ENCODE data around the gene COL20A1. TPM values are rescaled to one million over a fixed set of nuclear protein-coding genes. Genes with fewer than 3 reads are reported as not detected.

The COL20A1 gene
- total and polyA plus RNA-seq, 2 of the 13 experiments (the other 11 are each of a cell fraction or from before 2014, with no cell fraction given), result not detected

DNA sequence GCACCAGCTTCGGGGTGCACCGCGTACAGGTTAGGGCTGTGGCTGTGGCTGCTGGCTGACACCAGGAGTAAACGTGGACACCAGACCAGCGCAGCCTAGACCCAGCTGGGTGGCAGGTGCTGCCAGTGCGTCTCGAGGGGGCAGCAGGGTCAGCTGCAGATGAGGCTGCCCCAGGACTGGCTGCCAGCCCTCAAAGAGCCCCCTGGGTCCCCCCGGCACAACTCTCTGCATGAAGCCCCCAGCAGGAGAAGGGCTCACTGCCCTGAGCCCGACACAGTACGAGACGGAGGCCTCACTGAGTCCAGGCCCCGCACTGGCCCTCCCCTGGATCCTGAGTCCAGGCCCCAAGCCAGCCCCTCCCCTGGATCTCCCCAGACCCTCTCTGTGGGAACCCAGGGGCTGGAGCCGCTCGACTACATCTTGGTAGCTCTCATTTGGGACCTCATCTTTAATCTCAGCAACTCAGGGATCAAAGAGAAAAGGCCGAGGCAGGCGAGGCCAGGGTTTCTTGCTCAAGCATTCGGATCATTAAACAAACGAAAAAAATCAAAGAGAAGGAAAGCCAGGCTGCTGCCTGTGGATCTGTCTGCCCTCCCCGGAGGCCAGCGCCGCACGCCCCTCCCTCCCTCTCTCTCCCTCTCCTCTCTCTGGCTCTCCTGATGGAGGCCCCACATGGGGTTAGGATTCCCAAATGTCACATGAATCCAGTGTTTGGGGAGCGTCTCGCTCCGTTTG lies 31.8 kb upstream of the COL20A1 start (continued):
- TF ChIP-seq RORA (CRISPR knock-in tag; IDR thresholded peaks at IDR 0.05) (no peak), MTA1 (CRISPR knock-in tag; IDR thresholded peaks at IDR 0.05; ENCODE audit: borderline replicate concordance) (no peak; the same call in 1 of the 2 replicates), BRCA1 (CRISPR knock-in tag; IDR thresholded peaks at IDR 0.05) (no peak), EZH2 (conservative IDR thresholded peaks at IDR 0.05; ENCODE audit: low read depth, low read length) (peak; percentile 85), HDAC6 (IDR thresholded peaks at IDR 0.05; ENCODE audit: low read depth, low read length) (no peak), PHF5A (CRISPR knock-in tag; IDR thresholded peaks at IDR 0.05; ENCODE audit: low read depth, unreplicated experiment) (no peak), ZNF563 (CRISPR knock-in tag; IDR thresholded peaks at IDR 0.05) (0 out of 2 replicates have a peak, but pooled peaks have one; percentile 19), IRF2 (CRISPR knock-in tag; IDR thresholded peaks at IDR 0.05) (no peak), ZFX (CRISPR knock-in tag; IDR thresholded peaks at IDR 0.05; ENCODE audit: low read depth) (peak; percentile 56), CBFB (CRISPR knock-in tag; IDR thresholded peaks at IDR 0.05) (peak; percentile 13; the same call in 1 of the 2 replicates), NR2F1 (CRISPR knock-in tag; IDR thresholded peaks at IDR 0.05) (no peak), NCOR1 (IDR thresholded peaks at IDR 0.05; ENCODE audit: borderline replicate concordance, low read length) (no peak), ZNF30 (CRISPR knock-in tag; IDR thresholded peaks at IDR 0.05) (no peak), ASH2L (IDR thresholded peaks at IDR 0.05; ENCODE audit: insufficient read length, low read depth, low read length) (peak; percentile 32), IKZF4 (CRISPR knock-in tag; IDR thresholded peaks at IDR 0.05; ENCODE audit: borderline replicate concordance, low read depth, not compliant biosample characterization) (no peak), MZF1 (CRISPR knock-in tag; IDR thresholded peaks at IDR 0.05; ENCODE audit: borderline replicate concordance) (no peak), ZNF660 (CRISPR knock-in tag; IDR thresholded peaks at IDR 0.05; ENCODE audit: borderline replicate concordance, low read depth) (no peak), ZNF205 (CRISPR knock-in tag; IDR thresholded peaks at IDR 0.05) (no peak)
- TF ChIP-seq, protein P1, sequence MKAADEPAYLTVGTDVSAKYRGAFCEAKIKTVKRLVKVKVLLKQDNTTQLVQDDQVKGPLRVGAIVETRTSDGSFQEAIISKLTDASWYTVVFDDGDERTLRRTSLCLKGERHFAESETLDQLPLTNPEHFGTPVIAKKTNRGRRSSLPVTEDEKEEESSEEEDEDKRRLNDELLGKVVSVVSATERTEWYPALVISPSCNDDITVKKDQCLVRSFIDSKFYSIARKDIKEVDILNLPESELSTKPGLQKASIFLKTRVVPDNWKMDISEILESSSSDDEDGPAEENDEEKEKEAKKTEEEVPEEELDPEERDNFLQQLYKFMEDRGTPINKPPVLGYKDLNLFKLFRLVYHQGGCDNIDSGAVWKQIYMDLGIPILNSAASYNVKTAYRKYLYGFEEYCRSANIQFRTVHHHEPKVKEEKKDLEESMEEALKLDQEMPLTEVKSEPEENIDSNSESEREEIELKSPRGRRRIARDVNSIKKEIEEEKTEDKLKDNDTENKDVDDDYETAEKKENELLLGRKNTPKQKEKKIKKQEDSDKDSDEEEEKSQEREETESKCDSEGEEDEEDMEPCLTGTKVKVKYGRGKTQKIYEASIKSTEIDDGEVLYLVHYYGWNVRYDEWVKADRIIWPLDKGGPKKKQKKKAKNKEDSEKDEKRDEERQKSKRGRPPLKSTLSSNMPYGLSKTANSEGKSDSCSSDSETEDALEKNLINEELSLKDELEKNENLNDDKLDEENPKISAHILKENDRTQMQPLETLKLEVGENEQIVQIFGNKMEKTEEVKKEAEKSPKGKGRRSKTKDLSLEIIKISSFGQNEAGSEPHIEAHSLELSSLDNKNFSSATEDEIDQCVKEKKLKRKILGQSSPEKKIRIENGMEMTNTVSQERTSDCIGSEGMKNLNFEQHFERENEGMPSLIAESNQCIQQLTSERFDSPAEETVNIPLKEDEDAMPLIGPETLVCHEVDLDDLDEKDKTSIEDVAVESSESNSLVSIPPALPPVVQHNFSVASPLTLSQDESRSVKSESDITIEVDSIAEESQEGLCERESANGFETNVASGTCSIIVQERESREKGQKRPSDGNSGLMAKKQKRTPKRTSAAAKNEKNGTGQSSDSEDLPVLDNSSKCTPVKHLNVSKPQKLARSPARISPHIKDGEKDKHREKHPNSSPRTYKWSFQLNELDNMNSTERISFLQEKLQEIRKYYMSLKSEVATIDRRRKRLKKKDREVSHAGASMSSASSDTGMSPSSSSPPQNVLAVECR (CRISPR knock-in tag; IDR thresholded peaks at IDR 0.05; ENCODE audit: borderline replicate concordance), result peak; percentile 55; the same call in 1 of the 2 replicates
- TF ChIP-seq, protein P2, sequence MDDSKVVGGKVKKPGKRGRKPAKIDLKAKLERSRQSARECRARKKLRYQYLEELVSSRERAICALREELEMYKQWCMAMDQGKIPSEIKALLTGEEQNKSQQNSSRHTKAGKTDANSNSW (CRISPR knock-in tag; IDR thresholded peaks at IDR 0.05; ENCODE audit: borderline replicate concordance), result no peak
- TF ChIP-seq, protein P3, sequence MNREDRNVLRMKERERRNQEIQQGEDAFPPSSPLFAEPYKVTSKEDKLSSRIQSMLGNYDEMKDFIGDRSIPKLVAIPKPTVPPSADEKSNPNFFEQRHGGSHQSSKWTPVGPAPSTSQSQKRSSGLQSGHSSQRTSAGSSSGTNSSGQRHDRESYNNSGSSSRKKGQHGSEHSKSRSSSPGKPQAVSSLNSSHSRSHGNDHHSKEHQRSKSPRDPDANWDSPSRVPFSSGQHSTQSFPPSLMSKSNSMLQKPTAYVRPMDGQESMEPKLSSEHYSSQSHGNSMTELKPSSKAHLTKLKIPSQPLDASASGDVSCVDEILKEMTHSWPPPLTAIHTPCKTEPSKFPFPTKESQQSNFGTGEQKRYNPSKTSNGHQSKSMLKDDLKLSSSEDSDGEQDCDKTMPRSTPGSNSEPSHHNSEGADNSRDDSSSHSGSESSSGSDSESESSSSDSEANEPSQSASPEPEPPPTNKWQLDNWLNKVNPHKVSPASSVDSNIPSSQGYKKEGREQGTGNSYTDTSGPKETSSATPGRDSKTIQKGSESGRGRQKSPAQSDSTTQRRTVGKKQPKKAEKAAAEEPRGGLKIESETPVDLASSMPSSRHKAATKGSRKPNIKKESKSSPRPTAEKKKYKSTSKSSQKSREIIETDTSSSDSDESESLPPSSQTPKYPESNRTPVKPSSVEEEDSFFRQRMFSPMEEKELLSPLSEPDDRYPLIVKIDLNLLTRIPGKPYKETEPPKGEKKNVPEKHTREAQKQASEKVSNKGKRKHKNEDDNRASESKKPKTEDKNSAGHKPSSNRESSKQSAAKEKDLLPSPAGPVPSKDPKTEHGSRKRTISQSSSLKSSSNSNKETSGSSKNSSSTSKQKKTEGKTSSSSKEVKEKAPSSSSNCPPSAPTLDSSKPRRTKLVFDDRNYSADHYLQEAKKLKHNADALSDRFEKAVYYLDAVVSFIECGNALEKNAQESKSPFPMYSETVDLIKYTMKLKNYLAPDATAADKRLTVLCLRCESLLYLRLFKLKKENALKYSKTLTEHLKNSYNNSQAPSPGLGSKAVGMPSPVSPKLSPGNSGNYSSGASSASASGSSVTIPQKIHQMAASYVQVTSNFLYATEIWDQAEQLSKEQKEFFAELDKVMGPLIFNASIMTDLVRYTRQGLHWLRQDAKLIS (CRISPR knock-in tag; IDR thresholded peaks at IDR 0.05), result no peak
